PFSK-1 (cell line): Measurements from ENCODE around the gene TSPAN13.

ENCODE experiments used
- POLR2AphosphoS5 ChIP-seq: IDR thresholded peaks from 2 replicates; pipeline ENCODE4 v1.6.1; 2012; ENCODE audit warnings: low read depth, mild to moderate bottlenecking, control low read depth, low read length, moderate library complexity
- SIN3A ChIP-seq: IDR thresholded peaks from 2 replicates; pipeline ENCODE4 v1.6.1; 2012; ENCODE audit warnings: mild to moderate bottlenecking, low read length, moderate library complexity, borderline replicate concordance; ENCODE audit not compliant: insufficient read depth
- TAF1 ChIP-seq: IDR thresholded peaks from 2 replicates; pipeline ENCODE4 v1.6.1; 2012; ENCODE audit warnings: low read length, control low read depth, borderline replicate concordance; ENCODE audit not compliant: insufficient read depth
- TF ChIP-seq, protein P1 (sequence below), 2 experiments: IDR thresholded peaks; 2 replicates each; pipeline versions ENCODE4 v1.6.1 to v1.8.0; 2011 to 2012; ENCODE audit warnings: low read depth in 2 of 2, low read length in 2 of 2, control low read depth in 1 of 2, inconsistent platforms in 1 of 2, mild to moderate bottlenecking in 1 of 2, moderate library complexity in 1 of 2; ENCODE audit not compliant: insufficient read depth in 1 of 2

DNA sequence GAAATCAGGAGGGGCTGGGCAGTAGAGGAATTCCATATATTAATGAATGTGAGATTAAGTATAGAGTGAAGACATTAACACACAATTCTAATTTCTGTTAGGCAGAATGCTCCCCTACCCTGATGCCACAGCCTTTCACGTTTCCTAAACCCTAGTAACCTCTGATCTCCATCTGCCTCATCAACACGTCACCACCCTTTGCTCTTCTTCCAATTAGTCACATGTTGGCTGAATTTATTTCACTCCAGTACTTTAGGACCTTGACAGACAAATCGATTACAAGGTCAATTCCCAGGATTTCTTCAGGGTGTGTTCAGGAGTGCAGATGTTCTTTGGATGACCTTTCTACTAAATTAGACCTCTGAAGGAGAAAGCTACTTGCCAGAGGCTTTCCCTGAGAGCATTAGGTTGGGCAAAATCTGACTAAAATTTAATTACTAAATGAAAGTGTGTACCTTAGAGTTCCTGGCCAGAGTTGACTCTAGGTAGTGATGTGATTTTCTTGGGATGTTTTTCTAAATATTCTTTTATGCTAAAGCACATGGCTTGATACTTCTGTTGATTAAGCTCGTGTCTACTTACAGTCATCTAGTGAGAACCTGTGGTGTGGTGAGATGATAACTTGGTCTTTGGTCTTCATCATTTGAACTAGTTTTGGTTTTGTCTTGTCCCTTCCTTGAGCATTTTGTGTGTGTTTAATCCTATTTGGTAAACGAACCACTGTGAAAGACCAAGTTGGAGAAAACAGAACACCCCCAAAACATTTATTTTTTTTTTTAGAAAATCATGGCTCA is 38.5 kb downstream of the TSPAN13 start:
- no peak for TF ChIP-seq POLR2AphosphoS5
- TF ChIP-seq, protein P1, sequence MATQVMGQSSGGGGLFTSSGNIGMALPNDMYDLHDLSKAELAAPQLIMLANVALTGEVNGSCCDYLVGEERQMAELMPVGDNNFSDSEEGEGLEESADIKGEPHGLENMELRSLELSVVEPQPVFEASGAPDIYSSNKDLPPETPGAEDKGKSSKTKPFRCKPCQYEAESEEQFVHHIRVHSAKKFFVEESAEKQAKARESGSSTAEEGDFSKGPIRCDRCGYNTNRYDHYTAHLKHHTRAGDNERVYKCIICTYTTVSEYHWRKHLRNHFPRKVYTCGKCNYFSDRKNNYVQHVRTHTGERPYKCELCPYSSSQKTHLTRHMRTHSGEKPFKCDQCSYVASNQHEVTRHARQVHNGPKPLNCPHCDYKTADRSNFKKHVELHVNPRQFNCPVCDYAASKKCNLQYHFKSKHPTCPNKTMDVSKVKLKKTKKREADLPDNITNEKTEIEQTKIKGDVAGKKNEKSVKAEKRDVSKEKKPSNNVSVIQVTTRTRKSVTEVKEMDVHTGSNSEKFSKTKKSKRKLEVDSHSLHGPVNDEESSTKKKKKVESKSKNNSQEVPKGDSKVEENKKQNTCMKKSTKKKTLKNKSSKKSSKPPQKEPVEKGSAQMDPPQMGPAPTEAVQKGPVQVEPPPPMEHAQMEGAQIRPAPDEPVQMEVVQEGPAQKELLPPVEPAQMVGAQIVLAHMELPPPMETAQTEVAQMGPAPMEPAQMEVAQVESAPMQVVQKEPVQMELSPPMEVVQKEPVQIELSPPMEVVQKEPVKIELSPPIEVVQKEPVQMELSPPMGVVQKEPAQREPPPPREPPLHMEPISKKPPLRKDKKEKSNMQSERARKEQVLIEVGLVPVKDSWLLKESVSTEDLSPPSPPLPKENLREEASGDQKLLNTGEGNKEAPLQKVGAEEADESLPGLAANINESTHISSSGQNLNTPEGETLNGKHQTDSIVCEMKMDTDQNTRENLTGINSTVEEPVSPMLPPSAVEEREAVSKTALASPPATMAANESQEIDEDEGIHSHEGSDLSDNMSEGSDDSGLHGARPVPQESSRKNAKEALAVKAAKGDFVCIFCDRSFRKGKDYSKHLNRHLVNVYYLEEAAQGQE (IDR thresholded peaks at IDR 0.05; ENCODE audit: insufficient read depth in 1 of 2, low read depth in 2 of 2, low read length in 2 of 2) = no peak
- no peak for TF ChIP-seq SIN3A
- TF ChIP-seq TAF1 = no peak
